DND-41 (cell line): ENCODE data around the gene SPPL3.

ENCODE experiments used
- ATAC-seq: fragments of 200-7000 bp; cut with Tn5 transposase; 3 replicates; pipeline ENCODE4 v1.9.1; 2021; ENCODE audit warnings: low read depth; ENCODE audit not compliant: insufficient read depth
- DNase-seq: peaks from one replicate; pipeline ENCODE4 v3.0.0-alpha.2; 2020
- H2AFZ ChIP-seq: 2 replicates; pipeline ENCODE4 v1.6.0; 2012; ENCODE audit warnings: low read depth, low read length
- H3K27ac ChIP-seq: 2 replicates; pipeline ENCODE4 v1.5.1; 2012; ENCODE audit warnings: low read length, inconsistent platforms
- H3K27me3 ChIP-seq: fragments of 200-600 bp; sonication (generic); 2 replicates; pipeline ENCODE4 v1.6.0; 2012; ENCODE audit warnings: low read length, mild to moderate bottlenecking, inconsistent platforms; ENCODE audit not compliant: insufficient read depth, poor library complexity
- H3K36me3 ChIP-seq: 2 replicates; pipeline ENCODE4 v1.5.1; 2012; ENCODE audit warnings: low read length, inconsistent platforms; ENCODE audit not compliant: insufficient read depth
- H3K4me1 ChIP-seq: 2 replicates; pipeline ENCODE4 v1.5.1; 2012; ENCODE audit warnings: mild to moderate bottlenecking, low read length; ENCODE audit not compliant: insufficient read depth
- H3K4me2 ChIP-seq: 2 replicates; pipeline ENCODE4 v1.6.0; 2012; ENCODE audit warnings: mild to moderate bottlenecking, moderate library complexity, low read length, inconsistent platforms; ENCODE audit not compliant: insufficient read depth
- H3K4me3 ChIP-seq, 2 experiments: fragments of 200-600 bp in 1 of 2; shearing (Covaris generic) in 1 of 2; 2 replicates each; pipeline ENCODE4 v1.5.1; 2012 to 2016; ENCODE audit warnings: inconsistent platforms in 2 of 2, low read length in 2 of 2, mild to moderate bottlenecking in 2 of 2, low read depth in 1 of 2, moderate library complexity in 1 of 2
- H3K79me2 ChIP-seq: 2 replicates; pipeline ENCODE4 v1.6.0; 2012; ENCODE audit warnings: low read length, inconsistent platforms; ENCODE audit not compliant: insufficient read depth
- H3K9ac ChIP-seq: 2 replicates; pipeline ENCODE4 v1.6.0; 2012; ENCODE audit warnings: low read depth, mild to moderate bottlenecking, inconsistent platforms, low read length, moderate library complexity
- H3K9me3 ChIP-seq: 2 replicates; pipeline ENCODE4 v1.5.1; 2012; ENCODE audit warnings: low read length, moderate library complexity, mild to moderate bottlenecking, inconsistent platforms; ENCODE audit not compliant: insufficient read depth, severe bottlenecking
- H4K20me1 ChIP-seq: 2 replicates; pipeline ENCODE4 v1.6.0; 2012; ENCODE audit warnings: low read length; ENCODE audit not compliant: insufficient read depth
- CTCF ChIP-seq: IDR thresholded peaks from 2 replicates; pipeline ENCODE4 v1.5.1; 2012; ENCODE audit warnings: borderline replicate concordance, low read length, moderate library complexity, mild to moderate bottlenecking; ENCODE audit not compliant: poor library complexity, severe bottlenecking; ENCODE audit errors: extremely low read depth
- EZH2 ChIP-seq: IDR thresholded peaks from 3 replicates; pipeline ENCODE4 v1.6.1; 2012; ENCODE audit warnings: borderline replicate concordance, low read depth, mild to moderate bottlenecking, moderate library complexity, low read length, inconsistent platforms; ENCODE audit not compliant: severe bottlenecking

SPPL3 gene

GRCh38 chr12:120928864-120929652, 24.9 kb upstream of the SPPL3 start:
- Histone ChIP-seq H3K4me2 (no peak overlapping the region), H3K27me3 (no peaks in the 10 kb centered on the region), H3K4me1 (no peaks in the 10 kb centered on the region), H3K27ac (no peak overlapping the region), H2AFZ (no peak overlapping the region), H3K36me3 (no peaks in the 10 kb centered on the region), H3K4me3 (no peak overlapping the region), H4K20me1 (no peaks in the 10 kb centered on the region), H3K9ac (no peak overlapping the region), H3K9me3 (no peaks in the 10 kb centered on the region), H3K79me2 (no peaks in the 10 kb centered on the region)
- DNase-seq, result no peak
- TF ChIP-seq EZH2 (no peak), CTCF (no peak)
- ATAC-seq, result no peak

- H3K79me2 ChIP-seq, result no peaks in the 10 kb centered on the region
- no peak overlapping the region for H3K4me3 ChIP-seq
- H4K20me1 ChIP-seq, result no peaks in the 10 kb centered on the region
- no peaks in the 10 kb centered on the region for H3K9me3 ChIP-seq
- no peak overlapping the region for H2AFZ ChIP-seq
- no peaks in the 10 kb centered on the region for H3K4me1 ChIP-seq
- ATAC-seq (no peak), DNase-seq (no peak)
- H3K4me2 ChIP-seq, result no peak overlapping the region
- H3K36me3 ChIP-seq, result no peaks in the 10 kb centered on the region
- H3K27ac ChIP-seq, result no peak overlapping the region
- TF ChIP-seq EZH2 (no peak), CTCF (no peak)
- no peak overlapping the region for H3K9ac ChIP-seq
- no peaks in the 10 kb centered on the region for H3K27me3 ChIP-seq
Measured at GRCh38 chr12:120925740-120926563, 21.8 kb upstream of the SPPL3 start.

GRCh38 chr12:120922279-120922678, 18.1 kb upstream of the SPPL3 start:
- Histone ChIP-seq H3K9ac (no peak overlapping the region), H3K27me3 (no peaks in the 10 kb centered on the region), H3K36me3 (no peaks in the 10 kb centered on the region), H3K4me2 (no peak overlapping the region), H3K4me3 (no peak overlapping the region), H3K27ac (no peak overlapping the region), H3K4me1 (no peaks in the 10 kb centered on the region), H3K9me3 (peaks cover 7% of the 10 kb centered on the region), H4K20me1 (no peaks in the 10 kb centered on the region), H2AFZ (no peak overlapping the region), H3K79me2 (no peaks in the 10 kb centered on the region)
- no peak for TF ChIP-seq EZH2
- no peak for TF ChIP-seq CTCF
- no peak for ATAC-seq
- no peak for DNase-seq
